H9 (cell line): ENCODE measurements around the gene SLC52A1. TPM values are rescaled to one million over a fixed set of nuclear protein-coding genes. Genes with fewer than 3 reads are reported as not detected.

Experiments
- DNase-seq: peaks from one replicate; pipeline ENCODE4 v3.0.0-alpha.2; 2017
- H2AFZ ChIP-seq: one replicate; pipeline ENCODE4 v1.6.1; 2013; ENCODE audit warnings: mild to moderate bottlenecking, low read length, control low read depth, moderate library complexity
- H2AK5ac ChIP-seq: 2 replicates; pipeline ENCODE4 v1.6.1; 2013; ENCODE audit warnings: low read length, control low read depth, mixed read lengths; ENCODE audit not compliant: insufficient read length
- H2BK120ac ChIP-seq: one replicate; pipeline ENCODE4 v1.6.1; 2013; ENCODE audit warnings: low read depth, mild to moderate bottlenecking, low read length, control low read depth, inconsistent platforms; ENCODE audit not compliant: poor library complexity, severe bottlenecking
- H2BK12ac ChIP-seq: 2 replicates; pipeline ENCODE4 v1.6.1; 2013; ENCODE audit warnings: low read length, control low read depth, mixed read lengths, low read depth; ENCODE audit not compliant: insufficient read length
- H2BK15ac ChIP-seq: 2 replicates; pipeline ENCODE4 v1.6.1; 2013; ENCODE audit warnings: low read depth, low read length, control low read depth
- H2BK20ac ChIP-seq: one replicate; pipeline ENCODE4 v1.6.1; 2013; ENCODE audit warnings: low read depth, mild to moderate bottlenecking, low read length, control low read depth, inconsistent platforms; ENCODE audit not compliant: poor library complexity, severe bottlenecking
- H2BK5ac ChIP-seq: 2 replicates; pipeline ENCODE4 v1.6.1; 2013; ENCODE audit warnings: low read length, control low read depth, mixed read lengths; ENCODE audit not compliant: insufficient read length
- H3K14ac ChIP-seq: 2 replicates; pipeline ENCODE4 v1.6.1; 2013; ENCODE audit warnings: low read length, control low read depth; ENCODE audit not compliant: insufficient read depth
- H3K18ac ChIP-seq: 2 replicates; pipeline ENCODE4 v1.6.1; 2013; ENCODE audit warnings: low read depth, mild to moderate bottlenecking, mixed read lengths, low read length, control low read depth; ENCODE audit not compliant: insufficient read length
- H3K23ac ChIP-seq: 2 replicates; pipeline ENCODE4 v1.6.1; 2013; ENCODE audit warnings: low read length, control low read depth, mixed read lengths, low read depth; ENCODE audit not compliant: insufficient read length
- H3K23me2 ChIP-seq: 2 replicates; pipeline ENCODE4 v1.6.1; 2013; ENCODE audit warnings: low read depth, mild to moderate bottlenecking, mixed read lengths, low read length, control low read depth; ENCODE audit not compliant: insufficient read length, poor library complexity, severe bottlenecking
- H3K27ac ChIP-seq: 2 replicates; pipeline ENCODE4 v1.5.1; 2013; ENCODE audit warnings: low read length, control low read depth, mixed read lengths, low read depth; ENCODE audit not compliant: insufficient read length
- H3K27me3 ChIP-seq: 2 replicates; pipeline ENCODE4 v1.6.1; 2013; ENCODE audit warnings: low read length, control low read depth, inconsistent platforms; ENCODE audit not compliant: insufficient read depth
- H3K4ac ChIP-seq: 2 replicates; pipeline ENCODE4 v1.6.1; 2013; ENCODE audit warnings: low read depth, mild to moderate bottlenecking, control low read depth, inconsistent platforms, low read length, moderate library complexity
- H3K4me1 ChIP-seq: 2 replicates; pipeline ENCODE4 v1.6.1; 2013; ENCODE audit warnings: low read length, control low read depth, inconsistent platforms; ENCODE audit not compliant: insufficient read depth
- H3K4me2 ChIP-seq: 2 replicates; pipeline ENCODE4 v1.6.1; 2013; ENCODE audit warnings: low read length, control low read depth, mixed read lengths; ENCODE audit not compliant: insufficient read length, insufficient read depth
- H3K56ac ChIP-seq: 2 replicates; pipeline ENCODE4 v1.6.1; 2013; ENCODE audit warnings: low read depth, mild to moderate bottlenecking, mixed read lengths, low read length, control low read depth; ENCODE audit not compliant: insufficient read length
- H3K79me1 ChIP-seq: 2 replicates; pipeline ENCODE4 v1.6.1; 2013; ENCODE audit warnings: low read depth, mild to moderate bottlenecking, moderate library complexity, low read length, control low read depth, inconsistent platforms; ENCODE audit not compliant: insufficient read depth, poor library complexity, severe bottlenecking
- H3K79me2 ChIP-seq: 2 replicates; pipeline ENCODE4 v1.6.1; 2013; ENCODE audit warnings: low read length, control low read depth, inconsistent platforms; ENCODE audit not compliant: insufficient read depth
- H3K9ac ChIP-seq: 2 replicates; pipeline ENCODE4 v1.6.1; 2013; ENCODE audit warnings: low read length, control low read depth, mixed read lengths; ENCODE audit not compliant: insufficient read length; ENCODE audit errors: extremely low read depth
- H3K9me3 ChIP-seq: one replicate; pipeline ENCODE4 v1.6.1; 2013; ENCODE audit warnings: low read depth, low read length, inconsistent platforms; ENCODE audit not compliant: control insufficient read depth
- H3T11ph ChIP-seq: one replicate; pipeline ENCODE4 v1.6.1; 2013; ENCODE audit warnings: mild to moderate bottlenecking, low read length, control low read depth, inconsistent platforms
- H4K20me1 ChIP-seq: one replicate; pipeline ENCODE4 v1.6.1; 2013; ENCODE audit not compliant: control insufficient read depth, insufficient read length, insufficient read depth
- H4K5ac ChIP-seq: 2 replicates; pipeline ENCODE4 v1.6.1; 2013; ENCODE audit warnings: low read depth, mild to moderate bottlenecking, mixed read lengths, low read length, control low read depth; ENCODE audit not compliant: insufficient read length
- H4K8ac ChIP-seq: replicated peaks from 2 replicates; pipeline ENCODE4 v1.6.1; 2013; ENCODE audit warnings: low read length, control low read depth, mixed read lengths, low read depth; ENCODE audit not compliant: insufficient read length
- H4K91ac ChIP-seq: 2 replicates; pipeline ENCODE4 v1.6.1; 2013; ENCODE audit warnings: low read depth, mild to moderate bottlenecking, moderate library complexity, mixed read lengths, low read length, control low read depth; ENCODE audit not compliant: insufficient read length
- H3K27ac Mint-ChIP-seq, 3 experiments: 2 replicates in 2 of 3; 3 replicates in 1 of 3; pipeline ENCODE4 v1.8.0; 2020 to 2021; ENCODE audit warnings: mixed read lengths in 3 of 3, mild to moderate bottlenecking in 1 of 3, moderate library complexity in 1 of 3
- H3K27me3 Mint-ChIP-seq: 2 replicates; pipeline ENCODE4 v1.8.0; 2021; ENCODE audit warnings: low read depth, mild to moderate bottlenecking, moderate library complexity, mixed read lengths
- H3K36me3 Mint-ChIP-seq, 3 experiments: 2 replicates in 2 of 3; 3 replicates in 1 of 3; pipeline ENCODE4 v1.8.0; 2020 to 2021; ENCODE audit warnings: low read depth in 3 of 3, mixed read lengths in 3 of 3; ENCODE audit not compliant: insufficient read depth in 1 of 3
- H3K4me1 Mint-ChIP-seq, 2 experiments: 2 replicates each; pipeline ENCODE4 v1.8.0; 2020; ENCODE audit warnings: mixed read lengths in 2 of 2
- H3K4me3 Mint-ChIP-seq, 2 experiments: 2 replicates in 1 of 2; 3 replicates in 1 of 2; pipeline ENCODE4 v1.8.0; 2020 to 2021; ENCODE audit warnings: mild to moderate bottlenecking in 2 of 2, mixed read lengths in 2 of 2, moderate library complexity in 1 of 2
- H3K9me3 Mint-ChIP-seq, 2 experiments: 2 replicates in 1 of 2; 3 replicates in 1 of 2; pipeline ENCODE4 v1.8.0; 2020; ENCODE audit warnings: mild to moderate bottlenecking in 2 of 2, mixed read lengths in 2 of 2, moderate library complexity in 1 of 2
- CTCF ChIP-seq: fragments of 200-600 bp; sonication (generic); conservative IDR thresholded peaks from 3 replicates; pipeline ENCODE4 v1.8.0; 2021; ENCODE audit warnings: antibody characterized with exemption, mild to moderate bottlenecking
- WGBS: extraction: QIAGEN DNeasy Blood & Tissue Kit; methylation state at CpG from one replicate; pipeline ENCODE4 v1.1.7; 2013; ENCODE audit warnings: missing lambda C conversion rate, low lambda C conversion rate, mixed read lengths; ENCODE audit not compliant: insufficient read length; ENCODE audit errors: extremely low coverage; 5-methylcytosine and 5-hydroxymethylcytosine counted together
- total RNA-seq: library from RNA; stranded (reverse); gene quantifications from 2 replicates; pipeline ENCODE4 v1.2.1, GENCODE V29; 2021

SLC52A1 gene
- total RNA-seq, 1 experiment from 2014 or later = 0.17 TPM

DNA sequence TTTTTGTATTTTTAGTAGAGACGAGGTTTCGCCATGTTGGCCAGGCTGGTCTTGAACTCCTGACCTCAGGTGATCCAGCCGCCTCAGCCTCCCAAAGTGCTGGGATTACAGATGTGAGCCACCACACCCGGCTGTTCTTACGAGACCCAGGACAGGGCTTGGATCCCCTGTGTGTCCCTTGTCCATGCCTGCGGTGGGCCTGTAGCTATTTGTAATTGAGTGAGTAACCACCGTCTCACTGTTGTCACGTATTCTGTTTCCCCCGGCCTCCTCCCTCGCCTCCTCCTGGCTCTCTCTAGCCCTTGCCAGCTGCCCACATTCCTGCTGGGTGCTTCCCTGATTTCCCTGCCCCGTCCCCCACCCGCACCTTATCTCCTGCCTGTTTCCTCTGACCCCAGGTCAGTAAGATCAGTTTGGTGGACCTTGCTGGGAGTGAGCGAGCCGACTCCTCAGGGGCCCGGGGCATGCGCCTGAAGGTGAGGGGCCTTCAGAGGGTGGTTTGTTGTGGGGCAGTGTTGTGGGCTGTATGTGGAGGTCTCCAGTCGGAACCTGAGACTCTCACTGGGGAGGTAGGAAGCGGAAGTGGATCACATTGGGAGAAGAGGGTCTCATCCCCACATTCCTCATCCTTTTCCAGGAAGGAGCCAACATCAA lies 31.9 kb downstream of the SLC52A1 start:
- H4K5ac ChIP-seq = no peak overlapping the region
- no peaks in the 10 kb centered on the region for H4K20me1 ChIP-seq
- H3K14ac ChIP-seq = no peak overlapping the region
- H2BK15ac ChIP-seq = no peak overlapping the region
- H3K23me2 ChIP-seq = peaks cover 5% of the 10 kb centered on the region
- no peaks in the 10 kb centered on the region for H3K9me3 Mint-ChIP-seq
- H2AFZ ChIP-seq = no peak overlapping the region
- H4K91ac ChIP-seq = no peak overlapping the region
- no peak overlapping the region for H3K4me2 ChIP-seq
- peaks cover 4% of the 10 kb centered on the region; the same call in 1 of the 2 replicates for H3K79me2 ChIP-seq
- no peak overlapping the region for H3K23ac ChIP-seq
- H4K8ac ChIP-seq = no peak overlapping the region
- H3K27ac ChIP-seq = no peak overlapping the region
- no peaks in the 10 kb centered on the region for H3K9me3 ChIP-seq
- H3K4me3 Mint-ChIP-seq = no peak overlapping the region
- WGBS = no CpG with 5 or more reads among the region's 18 CpGs
- H2BK20ac ChIP-seq = no peak overlapping the region
- no peak overlapping the region for H3K56ac ChIP-seq
- peaks cover 8% of the 10 kb centered on the region for H3K79me1 ChIP-seq
- H3K4me1 Mint-ChIP-seq = peaks cover 9 to 16% of the 10 kb centered on the region in 2 experiments
- no peak for TF ChIP-seq CTCF
- H3K36me3 Mint-ChIP-seq = peaks cover 58 to 77% (median 72%) of the 10 kb centered on the region in 3 experiments
- no peak overlapping the region for H3K4ac ChIP-seq
- H3T11ph ChIP-seq = no peak overlapping the region
- H3K27me3 ChIP-seq = no peaks in the 10 kb centered on the region
- H3K18ac ChIP-seq = no peak overlapping the region
- H3K4me1 ChIP-seq = peaks cover 2% of the 10 kb centered on the region
- no peak overlapping the region for H2AK5ac ChIP-seq
- H3K9ac ChIP-seq = no peak overlapping the region
- DNase-seq = no peak
- no peak overlapping the region for H2BK120ac ChIP-seq
- no peak overlapping the region for H2BK5ac ChIP-seq
- no peak overlapping the region; a peak in 1 of 7 replicates for H3K27ac Mint-ChIP-seq
- H3K27me3 Mint-ChIP-seq = no peaks in the 10 kb centered on the region
- no peak overlapping the region for H2BK12ac ChIP-seq
